ENCODE data around the gene SLC12A2. TPM values are rescaled to one million over a fixed set of nuclear protein-coding genes. Genes with fewer than 3 reads are reported as not detected.
A peak's percentile ranks its signal among the peaks of the same experiment; 100 is the strongest.

SLC12A2 gene
- total and polyA plus RNA-seq, 2 experiments from 2014 or later = 21.5 to 67.1 TPM

GRCh38 chr5:128084228-128085167, 932 bp downstream of the SLC12A2 start:
- no peaks in the 10 kb centered on the region for H3K36me3 ChIP-seq (replicated peaks; ENCODE audit: insufficient read depth, low read depth)
- H2AFZ ChIP-seq = peak overlapping the region; percentile 29
- 2% methylated on average over 43 of the region's 71 CpGs for WGBS (ENCODE audit: low lambda C conversion rate, missing lambda C conversion rate)
- TF ChIP-seq CTCF (IDR thresholded peaks at IDR 0.05; ENCODE audit: poor library complexity) (no peak), EZH2phosphoT487 (IDR thresholded peaks at IDR 0.05; ENCODE audit: low read depth, severe bottlenecking, unreplicated experiment) (no peak)
- peaks cover 20% of the 10 kb centered on the region for H4K20me1 ChIP-seq (ENCODE audit: insufficient read depth, poor library complexity, severe bottlenecking)
- peaks cover 65% of the 10 kb centered on the region for H3K79me2 ChIP-seq
- no peaks in the 10 kb centered on the region for H3K9me2 ChIP-seq (replicated peaks; ENCODE audit: insufficient read depth)
- H3K27me3 ChIP-seq = no peaks in the 10 kb centered on the region
- peak overlapping the region; percentile 95 for H3K27ac ChIP-seq
- H3K9me3 ChIP-seq (ENCODE audit: low read depth) = no peaks in the 10 kb centered on the region
- peaks cover 6% of the 10 kb centered on the region for H3K4me1 ChIP-seq (ENCODE audit: insufficient read depth)
- peak overlapping the region; percentile 98 for H3K4me3 ChIP-seq
- DNase-seq (ENCODE audit: low spot score) = peak; percentile 51
- peak overlapping the region; percentile 93 for H3K4me2 ChIP-seq

GRCh38 chr5:128085413-128085812, 1.8 kb downstream of the SLC12A2 start:
- H3K27me3 ChIP-seq = no peaks in the 10 kb centered on the region
- peak overlapping the region; percentile 93 for H3K4me2 ChIP-seq
- no peak for TF ChIP-seq EZH2 (IDR thresholded peaks at IDR 0.05; ENCODE audit: borderline replicate concordance)
- H3K36me3 ChIP-seq (replicated peaks; ENCODE audit: insufficient read depth, low read depth) = no peaks in the 10 kb centered on the region
- peaks cover 6% of the 10 kb centered on the region for H3K4me1 ChIP-seq (ENCODE audit: insufficient read depth)
- no peak overlapping the region for H2AFZ ChIP-seq
- no peak overlapping the region for H3K27ac ChIP-seq
- WGBS (ENCODE audit: low lambda C conversion rate, missing lambda C conversion rate) = 21% methylated on average over 4 of the region's 4 CpGs
- peak overlapping the region; percentile 98 for H3K4me3 ChIP-seq
- DNase-seq (ENCODE audit: low spot score) = peak; percentile 18
- no peaks in the 10 kb centered on the region for H3K9me3 ChIP-seq (ENCODE audit: low read depth)
- peaks cover 20% of the 10 kb centered on the region for H4K20me1 ChIP-seq (ENCODE audit: insufficient read depth, poor library complexity, severe bottlenecking)
- peaks cover 71% of the 10 kb centered on the region for H3K79me2 ChIP-seq
- H3K9me2 ChIP-seq (replicated peaks; ENCODE audit: insufficient read depth) = no peaks in the 10 kb centered on the region

- TF ChIP-seq EZH2phosphoT487 (IDR thresholded peaks at IDR 0.05; ENCODE audit: low read depth, severe bottlenecking, unreplicated experiment) (no peak), CTCF (IDR thresholded peaks at IDR 0.05; ENCODE audit: poor library complexity) (no peak), EZH2 (IDR thresholded peaks at IDR 0.05; ENCODE audit: borderline replicate concordance) (no peak)
- H3K4me2 ChIP-seq = no peak overlapping the region
- H3K27me3 ChIP-seq = no peaks in the 10 kb centered on the region
- no peak for DNase-seq (ENCODE audit: low spot score)
- H2AFZ ChIP-seq = no peak overlapping the region
- H3K9me2 ChIP-seq (replicated peaks; ENCODE audit: insufficient read depth) = no peaks in the 10 kb centered on the region
- H3K79me2 ChIP-seq = peaks cover 97% of the 10 kb centered on the region
- H3K4me3 ChIP-seq = no peak overlapping the region
- no peak overlapping the region for H3K27ac ChIP-seq
- no peaks in the 10 kb centered on the region for H3K4me1 ChIP-seq (ENCODE audit: insufficient read depth)
- H3K9me3 ChIP-seq (ENCODE audit: low read depth) = no peaks in the 10 kb centered on the region
- peaks cover 2% of the 10 kb centered on the region for H4K20me1 ChIP-seq (ENCODE audit: insufficient read depth, poor library complexity, severe bottlenecking)
- H3K36me3 ChIP-seq (replicated peaks; ENCODE audit: insufficient read depth, low read depth) = no peaks in the 10 kb centered on the region
These were observed 8.0 kb downstream of the SLC12A2 start for GRCh38 chr5:128091579-128091978.

GRCh38 chr5:128092144-128092543, 8.6 kb downstream of the SLC12A2 start:
- 98% methylated on average over 4 of the region's 4 CpGs for WGBS (ENCODE audit: low lambda C conversion rate, missing lambda C conversion rate)

More at GRCh38 chr5:128092144-128092543, 8.6 kb downstream of the SLC12A2 start:
- H3K4me3 ChIP-seq = no peak overlapping the region
- no peaks in the 10 kb centered on the region for H3K9me2 ChIP-seq (replicated peaks; ENCODE audit: insufficient read depth)
- H3K27me3 ChIP-seq = no peaks in the 10 kb centered on the region
- peaks cover 96% of the 10 kb centered on the region for H3K79me2 ChIP-seq
- no peaks in the 10 kb centered on the region for H4K20me1 ChIP-seq (ENCODE audit: insufficient read depth, poor library complexity, severe bottlenecking)
- H3K36me3 ChIP-seq (replicated peaks; ENCODE audit: insufficient read depth, low read depth) = no peaks in the 10 kb centered on the region
- TF ChIP-seq EZH2 (IDR thresholded peaks at IDR 0.05; ENCODE audit: borderline replicate concordance) = no peak
- no peak for TF ChIP-seq CTCF (IDR thresholded peaks at IDR 0.05; ENCODE audit: poor library complexity)
- TF ChIP-seq EZH2phosphoT487 (IDR thresholded peaks at IDR 0.05; ENCODE audit: low read depth, severe bottlenecking, unreplicated experiment) = no peak
- no peaks in the 10 kb centered on the region for H3K9me3 ChIP-seq (ENCODE audit: low read depth)
- H3K4me1 ChIP-seq (ENCODE audit: insufficient read depth) = no peaks in the 10 kb centered on the region
- no peak overlapping the region for H3K27ac ChIP-seq
- no peak overlapping the region for H2AFZ ChIP-seq
- H3K4me2 ChIP-seq = no peak overlapping the region
- no peak for DNase-seq (ENCODE audit: low spot score)

All from hepatocyte (in vitro differentiated cells).